ENCODE results near the gene SCLT1. TPM values are rescaled to one million over a fixed set of nuclear protein-coding genes. Genes with fewer than 3 reads are reported as not detected.

SCLT1 gene
- total RNA-seq, 4 donors from 2014 or later = 6.7 to 19.1 (median 13.5) TPM

GRCh38 chr4:128876200-128876599 lies 217.1 kb downstream of the SCLT1 start:
- Histone ChIP-seq H3K36me3 (peaks cover 7 to 34% (median 10%) of the 10 kb centered on the region in 3 donors), H3K27me3 (no peaks in the 10 kb centered on the region), H3K4me3 (no peak overlapping the region), H3K9me3 (no peaks in the 10 kb centered on the region), H3K27ac (no peak overlapping the region), H3K4me1 (no peaks in the 10 kb centered on the region)
- no peak for DNase-seq
- TF ChIP-seq POLR2A (IDR thresholded peaks at IDR 0.05) = no peak
- TF ChIP-seq, protein P1, sequence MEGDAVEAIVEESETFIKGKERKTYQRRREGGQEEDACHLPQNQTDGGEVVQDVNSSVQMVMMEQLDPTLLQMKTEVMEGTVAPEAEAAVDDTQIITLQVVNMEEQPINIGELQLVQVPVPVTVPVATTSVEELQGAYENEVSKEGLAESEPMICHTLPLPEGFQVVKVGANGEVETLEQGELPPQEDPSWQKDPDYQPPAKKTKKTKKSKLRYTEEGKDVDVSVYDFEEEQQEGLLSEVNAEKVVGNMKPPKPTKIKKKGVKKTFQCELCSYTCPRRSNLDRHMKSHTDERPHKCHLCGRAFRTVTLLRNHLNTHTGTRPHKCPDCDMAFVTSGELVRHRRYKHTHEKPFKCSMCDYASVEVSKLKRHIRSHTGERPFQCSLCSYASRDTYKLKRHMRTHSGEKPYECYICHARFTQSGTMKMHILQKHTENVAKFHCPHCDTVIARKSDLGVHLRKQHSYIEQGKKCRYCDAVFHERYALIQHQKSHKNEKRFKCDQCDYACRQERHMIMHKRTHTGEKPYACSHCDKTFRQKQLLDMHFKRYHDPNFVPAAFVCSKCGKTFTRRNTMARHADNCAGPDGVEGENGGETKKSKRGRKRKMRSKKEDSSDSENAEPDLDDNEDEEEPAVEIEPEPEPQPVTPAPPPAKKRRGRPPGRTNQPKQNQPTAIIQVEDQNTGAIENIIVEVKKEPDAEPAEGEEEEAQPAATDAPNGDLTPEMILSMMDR (IDR thresholded peaks at IDR 0.05) = no peak
- 96% methylated on average over 2 of the region's 2 CpGs for WGBS, 2 donors
- intact Hi-C loops (cut with DNase I) = no loop called here

DNA sequence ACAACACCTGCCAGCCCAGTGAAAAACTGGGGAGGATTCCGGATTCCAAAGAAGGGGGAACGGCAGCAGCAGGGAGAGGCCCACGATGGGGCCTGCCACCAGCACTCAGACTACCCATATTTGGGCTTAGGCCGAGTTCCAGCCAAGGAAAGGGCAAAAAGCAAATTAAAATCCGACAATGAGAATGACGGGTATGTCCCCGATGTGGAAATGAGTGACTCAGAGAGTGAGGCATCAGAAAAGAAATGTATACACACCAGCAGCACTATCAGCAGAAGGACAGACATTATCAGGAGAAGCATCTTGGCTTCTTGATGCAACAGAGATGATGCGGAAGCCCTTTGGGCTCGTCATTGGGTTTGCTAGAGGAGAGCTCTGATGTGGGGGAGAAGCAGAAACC lies 221.4 kb downstream of the SCLT1 start:
- Histone ChIP-seq H3K27ac (no peak overlapping the region), H3K36me3 (peaks cover 8 to 76% (median 10%) of the 10 kb centered on the region in 3 donors)

GRCh38 chr4:128869776-128870509 lies 223.4 kb downstream of the SCLT1 start:
- no peak for TF ChIP-seq POLR2A (IDR thresholded peaks at IDR 0.05)
- TF ChIP-seq, protein P1 (IDR thresholded peaks at IDR 0.05) = no peak
- WGBS, 2 donors = 92 to 94% methylated on average over 2 of the region's 2 CpGs
- Histone ChIP-seq H3K36me3 (peaks cover 8 to 92% (median 10%) of the 10 kb centered on the region in 3 donors), H3K9me3 (no peaks in the 10 kb centered on the region), H3K27ac (no peak overlapping the region), H3K4me1 (peaks cover 0 to 4% (median 0%) of the 10 kb centered on the region in 3 donors), H3K27me3 (no peaks in the 10 kb centered on the region), H3K4me3 (no peak overlapping the region)
- no peak for DNase-seq
- intact Hi-C loops (cut with DNase I) = loop anchor here (10.0 kb wide), 3 partner anchors 305 to 675 kb away; no protein-coding TSS in a partner anchor

More for the DNA sequence above, 221.4 kb downstream of the SCLT1 start:
- H3K9me3 ChIP-seq = no peaks in the 10 kb centered on the region
- H3K27me3 ChIP-seq = no peaks in the 10 kb centered on the region
- no peaks in the 10 kb centered on the region for H3K4me1 ChIP-seq
- DNase-seq = no peak
- intact Hi-C loops (cut with DNase I) = no loop called here
- no peak overlapping the region for H3K4me3 ChIP-seq
- WGBS, 2 donors = 86% methylated on average over 9 of the region's 9 CpGs
- TF ChIP-seq, protein P1 (IDR thresholded peaks at IDR 0.05) = no peak
- no peak for TF ChIP-seq POLR2A (IDR thresholded peaks at IDR 0.05)

DNA sequence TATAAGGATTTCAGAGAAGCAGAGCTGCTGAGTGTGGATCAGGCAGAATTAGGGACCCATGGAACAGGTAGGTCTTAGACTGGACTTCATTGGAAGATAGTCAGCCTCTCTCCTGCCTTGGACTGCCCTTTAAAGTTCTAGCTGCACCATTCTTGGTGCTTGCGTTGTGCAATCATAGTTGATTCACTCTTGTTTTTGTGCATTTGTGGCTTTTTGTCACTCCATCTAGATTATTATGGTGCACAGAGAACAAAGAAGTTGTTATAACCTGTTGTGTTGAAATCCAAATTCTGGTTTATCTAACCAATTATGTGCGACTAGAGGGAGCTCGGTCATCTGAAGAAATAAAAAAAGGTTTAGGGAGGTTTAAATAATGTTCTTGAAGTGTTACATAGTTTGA lies 224.6 kb downstream of the SCLT1 start:
- intact Hi-C loops (cut with DNase I) = loop anchor here (10.0 kb wide), 3 partner anchors 304 to 674 kb away; no protein-coding TSS in a partner anchor
- H3K9me3 ChIP-seq = no peaks in the 10 kb centered on the region
- H3K36me3 ChIP-seq = peaks cover 8 to 96% (median 10%) of the 10 kb centered on the region in 3 donors
- H3K4me1 ChIP-seq = peaks cover 0 to 4% (median 0%) of the 10 kb centered on the region in 3 donors
- TF ChIP-seq POLR2A (IDR thresholded peaks at IDR 0.05) = no peak
- TF ChIP-seq, protein P1 (IDR thresholded peaks at IDR 0.05) = no peak
- no peaks in the 10 kb centered on the region for H3K27me3 ChIP-seq
- WGBS, 2 donors = 83 to 84% methylated on average over 3 of the region's 3 CpGs
- DNase-seq = no peak
- no peak overlapping the region for H3K27ac ChIP-seq
- H3K4me3 ChIP-seq = no peak overlapping the region

- H3K27me3 ChIP-seq = no peaks in the 10 kb centered on the region
- DNase-seq = no peak
- peaks cover 0 to 24% (median 0%) of the 10 kb centered on the region in 3 donors for H3K4me1 ChIP-seq
- TF ChIP-seq, protein P1 (IDR thresholded peaks at IDR 0.05) = no peak
- no peak for TF ChIP-seq POLR2A (IDR thresholded peaks at IDR 0.05)
- no peaks in the 10 kb centered on the region for H3K9me3 ChIP-seq
- H3K27ac ChIP-seq = no peak overlapping the region
- WGBS, 2 donors = 72 to 89% methylated on average over 1 of the region's 1 CpG
- H3K36me3 ChIP-seq = peaks cover 5 to 90% (median 7%) of the 10 kb centered on the region in 3 donors
- intact Hi-C loops (cut with DNase I) = loop anchor here (10.0 kb wide), 3 partner anchors 302 to 672 kb away; no protein-coding TSS in a partner anchor
- no peak overlapping the region for H3K4me3 ChIP-seq
Observed at GRCh38 chr4:128866691-128867090, 226.6 kb downstream of the SCLT1 start.
